Subcutaneous abdominal adipose tissue (tissue), 5 donors: ENCODE results near the gene NSUN3.

Source experiments
- H3K27ac ChIP-seq: one replicate; pipeline ENCODE4 v1.7.0; 2013; ENCODE audit warnings: low read depth, mild to moderate bottlenecking, inconsistent platforms, low read length, moderate library complexity
- H3K27me3 ChIP-seq, 5 donors: one replicate each; pipeline ENCODE4 v1.7.0; 2013; ENCODE audit warnings: low read length in 5 of 5, inconsistent platforms in 1 of 5; ENCODE audit not compliant: control insufficient read depth in 5 of 5, insufficient read depth in 4 of 5
- H3K36me3 ChIP-seq, 5 donors: one replicate each; pipeline ENCODE4 v1.7.0; 2013; ENCODE audit warnings: low read length in 5 of 5; ENCODE audit not compliant: control insufficient read depth in 5 of 5, insufficient read depth in 5 of 5
- H3K4me1 ChIP-seq, 5 donors: one replicate each; pipeline ENCODE4 v1.7.0; 2013; ENCODE audit warnings: low read length in 5 of 5, mild to moderate bottlenecking in 3 of 5, moderate library complexity in 1 of 5; ENCODE audit not compliant: control insufficient read depth in 5 of 5, insufficient read depth in 5 of 5
- H3K4me3 ChIP-seq, 5 donors: one replicate each; pipeline ENCODE4 v1.7.0; 2013; ENCODE audit warnings: low read length in 5 of 5, low read depth in 1 of 5
- H3K9ac ChIP-seq, 5 donors: one replicate each; pipeline ENCODE4 v1.7.0; 2013; ENCODE audit warnings: low read length in 5 of 5, mild to moderate bottlenecking in 4 of 5, moderate library complexity in 3 of 5
- H3K9me3 ChIP-seq, 5 donors: one replicate each; pipeline ENCODE4 v1.7.0; 2013; ENCODE audit warnings: low read length in 5 of 5; ENCODE audit not compliant: control insufficient read depth in 5 of 5
- donor health status: healthy.
- donor health status: healthy.
- donor health status: healthy.
- donor health status: healthy.
- donor health status: healthy.

The NSUN3 gene

DNA sequence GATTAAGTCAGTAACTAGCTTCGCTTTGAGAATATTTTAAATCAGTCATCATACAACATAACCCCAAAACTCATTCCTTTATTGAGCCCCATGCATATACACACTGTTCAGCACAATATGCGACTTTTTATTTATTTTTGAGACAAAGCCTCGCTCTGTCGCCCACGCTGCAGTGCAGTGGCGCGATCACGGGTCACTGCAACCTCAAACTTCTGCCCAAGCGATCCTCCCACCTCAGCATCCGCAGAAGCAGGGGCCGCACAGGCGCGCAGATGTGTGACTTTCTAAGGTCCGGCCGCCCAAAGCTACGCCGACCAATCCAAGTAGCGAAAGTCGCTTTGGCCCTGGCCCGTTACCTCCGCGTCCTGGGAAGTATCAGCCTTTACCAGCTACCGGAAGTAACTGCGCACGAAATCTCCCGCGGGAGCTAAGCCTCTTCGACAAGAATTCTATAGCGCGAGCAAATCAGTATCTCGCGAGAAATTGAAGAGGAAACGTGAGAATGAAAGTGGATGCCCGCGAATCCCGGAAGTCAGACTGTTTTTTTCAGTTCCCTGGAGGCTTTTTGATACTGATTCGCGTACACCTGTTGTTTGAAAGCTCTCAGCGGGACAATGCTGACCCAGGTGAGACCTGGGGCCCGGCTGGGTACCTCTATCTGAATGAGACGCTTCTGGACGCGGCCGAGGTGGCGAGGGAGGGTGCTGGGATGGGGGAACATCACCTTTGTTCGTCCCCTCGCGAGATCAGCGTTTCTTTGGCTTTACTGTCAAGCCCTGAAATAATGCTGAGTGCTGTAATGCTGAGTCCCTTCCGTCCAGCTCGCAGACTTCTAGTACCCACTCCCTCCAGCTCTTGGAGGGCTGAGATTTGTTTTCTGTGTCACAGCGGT is at the start of gene NSUN3, which contains the start of gene DHFR2:
Gene NSUN3 (plus strand): TSS at position 549 of the 892 bp plus-strand sequence. CDS start 66 bp downstream, at position 615.
Gene DHFR2 (minus strand): TSS at position 404 of the 892 bp plus-strand sequence. CDS start 1,405 bp downstream, outside the sequence.
- peak within 1 kb of the TSS; percentile 90 for H3K27ac ChIP-seq
- H3K36me3 ChIP-seq, result peaks cover 0 to 12% (median 4%) of the 10 kb centered on the region in 5 donors
- H3K4me3 ChIP-seq, result peak within 1 kb of the TSS; percentile 83 to 98 (median 86)
- peak within 1 kb of the TSS; percentile 66 to 92 (median 81) for H3K9ac ChIP-seq
- no peaks in the 10 kb centered on the region for H3K27me3 ChIP-seq
- H3K4me1 ChIP-seq, result peaks cover 0 to 26% (median 23%) of the 10 kb centered on the region in 5 donors
- H3K9me3 ChIP-seq, result no peaks in the 10 kb centered on the region

GRCh38 chr3:94015025-94015424 is 47.8 kb upstream of the NSUN3 start:
- Histone ChIP-seq H3K27ac (no peak overlapping the region), H3K4me3 (no peak overlapping the region), H3K36me3 (no peaks in the 10 kb centered on the region), H3K9me3 (no peaks in the 10 kb centered on the region), H3K27me3 (no peaks in the 10 kb centered on the region), H3K4me1 (peaks cover 0 to 4% (median 0%) of the 10 kb centered on the region in 5 donors), H3K9ac (no peak overlapping the region)

DNA sequence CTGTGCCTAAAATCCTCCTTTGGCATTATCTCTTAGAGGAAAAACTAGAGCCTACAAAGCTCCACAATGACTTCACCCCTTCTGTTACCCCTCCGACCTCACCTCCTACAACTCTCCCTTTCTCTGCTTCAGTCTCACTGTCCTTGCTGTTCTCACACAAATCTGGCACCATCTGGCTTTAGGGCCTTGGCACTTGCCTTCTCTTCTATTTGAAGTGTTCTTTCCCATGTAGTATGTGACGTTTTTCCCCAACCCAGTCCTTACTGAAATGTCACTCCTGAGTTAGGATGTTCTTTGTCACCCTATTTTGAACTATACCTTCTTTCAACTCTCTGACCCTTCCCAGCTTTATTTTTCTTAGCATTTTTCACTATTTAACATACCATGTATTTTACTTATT is 43.2 kb upstream of the NSUN3 start:
- Histone ChIP-seq H3K4me3 (no peak overlapping the region), H3K27me3 (no peaks in the 10 kb centered on the region), H3K9me3 (no peaks in the 10 kb centered on the region), H3K4me1 (no peaks in the 10 kb centered on the region), H3K9ac (no peak overlapping the region), H3K27ac (no peak overlapping the region), H3K36me3 (peaks cover 0 to 3% (median 0%) of the 10 kb centered on the region in 5 donors)

GRCh38 chr3:94020293-94020692 is 42.6 kb upstream of the NSUN3 start:
- no peaks in the 10 kb centered on the region for H3K9me3 ChIP-seq
- no peaks in the 10 kb centered on the region for H3K4me1 ChIP-seq

DNA sequence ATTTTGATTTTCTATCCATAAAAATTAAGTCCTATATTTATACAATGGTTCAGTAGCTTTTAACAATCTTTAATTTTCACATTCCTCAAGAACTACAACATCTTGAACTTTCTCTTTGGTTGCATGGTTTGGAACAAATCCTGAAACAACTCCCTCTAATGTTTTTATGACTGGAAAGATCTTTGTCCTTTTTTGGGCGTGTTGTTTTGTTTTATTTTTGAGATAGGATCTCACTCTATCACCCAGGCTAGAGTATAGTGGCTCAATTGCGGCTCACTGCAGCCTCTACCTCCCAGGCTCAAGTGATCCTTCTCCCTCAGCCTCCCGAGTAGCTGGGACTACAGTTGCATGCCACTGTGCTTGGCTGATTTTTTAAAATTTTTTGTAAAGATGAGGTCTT is 38.5 kb upstream of the NSUN3 start:
- no peak overlapping the region for H3K4me3 ChIP-seq
- no peaks in the 10 kb centered on the region for H3K9me3 ChIP-seq
- no peak overlapping the region for H3K27ac ChIP-seq
- no peaks in the 10 kb centered on the region for H3K27me3 ChIP-seq
- no peaks in the 10 kb centered on the region for H3K4me1 ChIP-seq
- H3K36me3 ChIP-seq, result peaks cover 0 to 3% (median 0%) of the 10 kb centered on the region in 5 donors
- no peak overlapping the region for H3K9ac ChIP-seq

More at GRCh38 chr3:94020293-94020692, 42.6 kb upstream of the NSUN3 start:
- no peaks in the 10 kb centered on the region for H3K27me3 ChIP-seq
- H3K9ac ChIP-seq, result no peak overlapping the region
- peaks cover 0 to 3% (median 0%) of the 10 kb centered on the region in 5 donors for H3K36me3 ChIP-seq
- no peak overlapping the region for H3K4me3 ChIP-seq
- no peak overlapping the region for H3K27ac ChIP-seq

GRCh38 chr3:94026623-94027022 is 36.2 kb upstream of the NSUN3 start:
- Histone ChIP-seq H3K4me3 (no peak overlapping the region), H3K27ac (no peak overlapping the region), H3K4me1 (no peaks in the 10 kb centered on the region), H3K9ac (no peak overlapping the region), H3K27me3 (no peaks in the 10 kb centered on the region), H3K9me3 (no peaks in the 10 kb centered on the region), H3K36me3 (peaks cover 0 to 2% (median 0%) of the 10 kb centered on the region in 5 donors)

GRCh38 chr3:94028093-94028837 is 34.6 kb upstream of the NSUN3 start, which contains the start of gene STX19:
Gene STX19 (minus strand): TSS chr3:94028597. CDS start chr3:94015269, 13,328 bp downstream.
- Histone ChIP-seq H3K27me3 (no peaks in the 10 kb centered on the region), H3K9me3 (peaks cover 0 to 2% (median 0%) of the 10 kb centered on the region in 5 donors), H3K4me3 (no peak within 1 kb of the TSS), H3K36me3 (no peaks in the 10 kb centered on the region), H3K27ac (no peak within 1 kb of the TSS), H3K4me1 (no peaks in the 10 kb centered on the region), H3K9ac (no peak within 1 kb of the TSS)

DNA sequence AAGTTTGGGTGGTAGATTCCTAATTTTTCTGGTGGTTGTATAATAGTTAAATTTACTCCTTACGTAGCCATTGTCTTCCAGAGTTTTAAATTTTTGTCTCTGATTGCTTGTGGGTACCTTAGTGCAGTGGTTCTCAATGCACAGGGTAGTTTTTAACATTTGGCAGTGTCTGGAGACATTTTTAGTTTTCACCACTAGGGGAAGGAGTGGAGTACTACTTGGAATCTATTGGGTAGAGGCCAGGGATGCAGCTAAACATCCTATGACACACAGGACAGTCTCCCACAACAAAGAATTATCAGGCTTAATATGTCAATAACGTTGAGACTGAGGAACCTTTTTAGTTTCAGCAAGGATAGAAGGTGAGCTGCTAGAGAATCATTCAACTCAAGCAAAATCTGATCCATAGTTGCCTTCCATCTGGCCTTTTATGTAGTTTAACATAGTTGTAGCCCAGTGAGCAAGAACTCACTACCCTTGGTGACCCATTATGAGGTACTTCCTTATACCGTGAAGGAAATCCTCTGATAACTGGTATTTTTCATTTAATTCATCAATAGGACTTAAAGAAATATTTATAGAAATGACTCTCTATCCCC is 25.9 kb upstream of the NSUN3 start:
- Histone ChIP-seq H3K36me3 (no peaks in the 10 kb centered on the region), H3K27ac (no peak overlapping the region), H3K9ac (no peak overlapping the region), H3K4me3 (no peak overlapping the region), H3K4me1 (no peaks in the 10 kb centered on the region), H3K9me3 (peaks cover 0 to 2% (median 0%) of the 10 kb centered on the region in 5 donors), H3K27me3 (no peaks in the 10 kb centered on the region)

DNA sequence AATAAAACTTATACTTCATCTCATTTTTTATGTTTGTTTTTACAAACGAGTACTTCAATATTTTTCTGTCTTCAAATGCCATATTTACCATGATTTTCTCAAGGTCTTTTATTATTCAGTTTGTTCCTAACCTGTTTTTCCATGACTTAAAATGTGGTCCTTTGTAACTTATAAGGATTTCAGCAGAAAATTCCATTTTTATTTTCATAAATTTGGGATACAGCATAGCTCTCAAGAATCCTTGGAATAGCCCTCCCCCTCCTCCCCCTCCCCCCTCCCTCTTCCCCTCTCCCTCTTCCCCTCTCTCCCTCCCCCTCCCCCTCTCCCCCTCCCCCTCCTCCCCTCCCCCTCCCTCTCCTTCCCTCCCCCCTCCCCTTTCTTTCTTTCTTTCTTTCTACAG is 19.6 kb upstream of the NSUN3 start:
- no peak overlapping the region for H3K27ac ChIP-seq
- no peaks in the 10 kb centered on the region for H3K4me1 ChIP-seq
- peaks cover 0 to 7% (median 0%) of the 10 kb centered on the region in 5 donors for H3K36me3 ChIP-seq
- H3K27me3 ChIP-seq, result no peaks in the 10 kb centered on the region
- H3K4me3 ChIP-seq, result no peak overlapping the region
- H3K9me3 ChIP-seq, result no peaks in the 10 kb centered on the region
- no peak overlapping the region for H3K9ac ChIP-seq
